ENCODE results near the gene KLHL26.

KLHL26 gene

DNA sequence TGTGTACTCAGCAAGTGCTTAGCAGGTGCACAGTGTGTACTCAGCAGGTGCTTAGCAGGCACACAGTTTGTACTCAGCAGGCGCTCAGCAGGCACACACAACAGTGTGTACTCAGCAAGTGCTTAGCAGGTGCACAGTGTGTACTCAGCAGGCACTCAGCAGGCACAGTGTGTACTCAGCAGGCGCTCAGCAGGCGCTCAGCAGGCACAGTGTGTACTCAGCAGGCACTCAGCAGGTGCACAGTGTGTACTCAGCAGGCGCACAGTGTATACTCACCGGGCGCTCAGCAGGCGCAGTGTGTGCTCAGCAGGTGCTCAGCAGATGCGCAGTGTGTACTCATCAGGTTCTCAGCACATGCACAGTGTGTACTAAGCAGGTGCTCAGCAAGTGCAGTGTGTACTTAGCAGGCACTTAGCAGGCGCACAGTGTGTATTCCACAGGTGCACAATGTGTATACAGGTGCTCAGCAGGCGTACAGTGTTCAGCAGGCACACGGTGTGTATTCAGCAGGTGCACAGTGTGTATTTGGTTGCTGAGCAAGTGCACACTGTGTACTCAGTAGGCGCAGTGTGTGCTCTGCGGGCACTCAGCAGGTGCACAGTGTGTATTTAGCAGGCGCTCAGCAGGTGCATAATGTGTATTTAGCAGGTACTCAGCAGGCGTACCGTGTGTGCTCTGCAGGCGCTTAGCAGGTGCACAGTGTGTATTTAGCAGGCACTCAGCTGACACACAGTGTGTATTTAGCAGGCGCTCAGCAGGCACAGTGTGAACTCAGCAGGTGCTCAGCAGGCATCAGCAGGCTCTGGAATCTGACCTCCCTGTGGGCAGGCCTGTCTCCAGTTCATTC, 61.7 kb downstream of the KLHL26 start:
- DNase-seq: no peak

DNA sequence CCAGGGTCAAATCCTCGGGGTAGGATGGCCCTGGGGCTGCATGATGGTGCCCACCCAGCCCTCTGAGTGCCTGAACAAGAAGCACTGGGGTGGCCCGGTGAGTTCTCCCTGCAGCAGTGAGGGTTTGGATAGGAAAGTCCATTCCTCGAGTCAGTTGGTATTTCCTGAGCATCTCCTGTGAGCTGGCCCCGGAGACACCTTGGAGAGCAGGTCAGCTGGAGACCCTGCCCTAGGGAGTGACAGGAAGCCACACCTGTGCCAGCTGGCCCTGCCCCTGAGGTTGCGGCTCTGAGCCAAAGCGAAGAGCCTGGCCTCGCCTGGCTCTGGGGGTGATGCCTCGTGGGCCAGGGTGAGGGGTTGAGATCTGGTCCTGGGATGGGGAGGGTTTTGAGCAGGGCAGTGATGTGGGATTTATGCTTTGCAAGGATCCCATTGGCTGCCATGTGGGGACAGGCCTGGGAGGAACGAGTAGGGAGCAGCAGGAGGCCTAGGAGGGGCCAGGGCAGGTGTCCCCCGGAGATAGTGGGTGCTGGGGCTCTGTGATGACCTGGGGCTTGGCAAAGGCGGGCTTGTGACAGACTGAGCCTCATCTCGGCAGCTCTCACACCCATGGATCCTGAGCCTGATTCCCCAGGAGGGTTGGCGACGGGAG, 62.7 kb downstream of the KLHL26 start:
- no peak for DNase-seq

DNA sequence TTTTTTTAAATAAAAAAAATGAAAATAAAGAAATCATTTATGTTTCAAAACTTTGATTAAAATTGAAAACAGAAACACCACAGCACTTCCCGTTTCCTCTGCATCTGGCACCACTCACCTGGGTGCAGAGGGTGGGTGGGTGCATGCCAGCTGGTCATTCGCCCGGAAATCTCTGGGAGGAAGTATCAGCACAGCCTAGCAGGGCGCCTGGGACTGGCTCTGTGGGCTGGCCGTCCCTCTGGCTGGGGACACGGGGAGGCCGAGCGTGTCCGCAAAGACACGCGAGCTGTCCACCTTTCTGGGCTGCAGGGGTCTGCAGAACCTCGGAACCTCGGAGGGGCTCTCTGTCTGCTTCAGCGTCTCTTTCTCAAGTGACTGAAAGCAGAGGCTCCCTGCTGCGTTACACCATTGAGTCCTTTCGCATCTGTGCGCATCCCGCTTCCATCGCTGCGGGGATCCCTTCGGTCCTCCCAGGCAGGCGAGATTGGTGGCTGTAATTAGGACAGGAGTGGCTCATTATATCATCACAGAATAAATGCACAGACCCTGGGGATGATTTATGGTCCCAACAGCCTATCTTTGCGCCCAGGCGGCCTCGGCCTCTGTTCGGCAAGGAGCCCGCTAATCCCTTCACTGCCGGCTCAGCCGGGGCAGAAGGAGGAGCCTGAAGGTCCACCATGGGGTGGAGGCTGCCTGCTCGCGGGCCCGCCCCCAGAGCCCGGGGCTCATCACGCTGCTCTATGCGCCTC, 63.8 kb downstream of the KLHL26 start:
- peak; percentile 49 for DNase-seq

DNA sequence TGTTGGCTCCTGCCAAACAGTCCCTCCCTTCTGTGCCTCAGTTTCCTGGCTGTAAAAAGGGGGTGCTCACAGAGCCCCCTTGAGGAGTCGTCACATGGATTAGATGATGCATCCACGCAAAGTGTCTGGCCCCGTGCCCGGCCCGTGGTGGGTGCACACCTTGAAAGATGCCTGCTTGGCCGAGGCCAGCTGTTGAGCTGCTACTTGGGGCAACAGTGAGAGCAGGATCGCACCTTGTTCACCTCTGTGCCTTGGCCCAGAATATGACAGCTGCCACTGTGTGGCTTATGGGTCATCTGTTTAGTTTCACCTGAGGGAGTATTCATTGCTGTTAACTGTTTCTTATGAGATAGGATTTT, 64.4 kb downstream of the KLHL26 start:
- no peak for DNase-seq

DNA sequence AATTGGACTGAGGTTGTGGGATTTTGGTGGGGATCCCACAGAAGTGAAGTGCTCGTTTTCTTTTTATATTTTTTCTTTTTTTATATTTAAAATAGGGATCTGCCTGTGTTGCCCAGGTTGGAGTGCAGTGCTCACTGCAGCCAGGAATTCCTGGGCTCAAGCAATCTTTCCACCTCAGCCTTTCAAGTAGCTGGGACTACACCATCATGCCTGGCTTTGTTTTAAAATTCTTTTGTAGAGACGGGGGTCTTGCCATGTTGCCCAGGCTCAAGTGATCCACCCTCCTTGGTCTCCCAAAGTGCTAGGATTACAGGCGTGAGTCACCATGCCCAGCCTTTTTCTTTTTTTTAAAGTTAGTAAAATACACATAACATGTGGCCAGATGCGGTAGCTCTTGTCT, 67.2 kb downstream of the KLHL26 start:
- no peak for DNase-seq

DNA sequence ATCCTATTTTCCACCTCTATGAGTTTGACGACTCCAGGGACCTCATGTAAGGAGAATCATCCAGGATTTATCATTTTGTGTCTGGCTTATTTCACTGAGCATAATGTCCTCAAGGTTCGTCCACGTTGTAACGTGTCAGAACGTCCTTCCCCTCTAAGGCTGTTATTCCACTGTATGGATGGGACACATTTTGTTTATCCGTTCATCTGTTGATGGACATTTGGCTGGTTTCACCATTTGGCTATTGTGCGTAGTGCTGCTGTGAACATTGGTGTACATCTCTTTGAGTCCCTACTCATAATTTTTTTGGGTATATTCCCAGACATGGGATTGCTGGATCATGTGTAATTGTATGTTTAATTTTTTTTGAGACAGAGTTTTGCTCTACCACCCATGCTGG, 68.1 kb downstream of the KLHL26 start:
- DNase-seq: no peak

DNA sequence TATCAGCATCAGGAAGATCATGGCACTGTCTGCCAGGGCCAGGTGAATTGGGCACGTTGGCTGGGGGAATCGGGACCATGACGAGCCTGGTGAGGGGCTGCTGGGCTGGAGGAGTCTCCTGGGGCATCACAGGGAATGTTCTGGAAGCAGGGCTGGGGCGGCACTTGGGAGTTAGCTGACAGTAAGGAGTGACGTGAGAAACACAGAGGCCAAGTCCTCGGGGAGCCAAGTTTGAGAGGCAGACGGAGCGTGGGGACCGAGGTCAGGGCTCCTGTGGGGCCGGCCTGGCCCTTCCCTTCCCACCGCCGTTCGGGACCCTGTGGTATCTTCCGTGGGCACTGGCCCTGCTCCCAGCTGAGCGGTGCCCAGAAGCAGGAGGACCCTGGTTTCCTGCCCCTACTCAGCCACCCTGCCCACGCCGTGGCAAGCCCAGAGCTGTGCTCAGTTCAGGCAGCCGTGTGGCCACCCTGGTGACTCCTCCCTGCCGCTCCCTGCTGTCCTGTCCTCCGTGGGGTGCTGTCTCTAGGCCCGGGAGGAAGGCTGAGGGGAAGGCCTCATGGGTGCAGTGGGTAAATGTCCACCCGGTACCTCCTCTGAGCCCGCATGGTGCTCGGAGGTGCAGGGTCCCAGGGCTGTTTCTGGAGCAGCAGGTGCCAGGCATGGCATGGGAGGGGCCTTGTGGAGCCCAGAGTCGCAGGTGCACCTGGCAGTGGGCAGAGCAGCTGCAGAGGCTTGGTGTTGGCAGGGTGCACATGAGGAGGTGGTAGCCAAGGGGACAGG, 71.8 kb downstream of the KLHL26 start:
- DNase-seq: no peak

DNA sequence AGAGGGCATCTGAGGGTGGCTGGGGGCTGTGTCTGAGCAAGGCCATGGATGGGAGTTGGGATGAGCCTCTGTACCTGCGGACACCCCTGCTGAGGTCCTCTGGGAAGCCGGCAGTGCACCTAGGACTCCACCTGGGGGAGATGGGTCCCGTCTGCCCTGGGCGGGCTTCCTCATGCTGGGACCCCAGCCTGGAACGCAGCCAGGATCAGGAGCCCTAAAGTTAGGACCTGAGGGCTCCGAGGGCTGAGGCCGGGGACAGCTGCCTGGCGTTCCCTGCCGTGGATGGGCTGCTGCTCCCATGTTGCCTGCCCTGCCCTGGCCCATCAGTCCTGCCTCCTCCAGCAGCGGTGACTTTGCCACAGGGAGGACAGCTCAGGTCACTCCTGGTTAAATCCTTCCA, 72.7 kb downstream of the KLHL26 start:
- no peak for DNase-seq

DNA sequence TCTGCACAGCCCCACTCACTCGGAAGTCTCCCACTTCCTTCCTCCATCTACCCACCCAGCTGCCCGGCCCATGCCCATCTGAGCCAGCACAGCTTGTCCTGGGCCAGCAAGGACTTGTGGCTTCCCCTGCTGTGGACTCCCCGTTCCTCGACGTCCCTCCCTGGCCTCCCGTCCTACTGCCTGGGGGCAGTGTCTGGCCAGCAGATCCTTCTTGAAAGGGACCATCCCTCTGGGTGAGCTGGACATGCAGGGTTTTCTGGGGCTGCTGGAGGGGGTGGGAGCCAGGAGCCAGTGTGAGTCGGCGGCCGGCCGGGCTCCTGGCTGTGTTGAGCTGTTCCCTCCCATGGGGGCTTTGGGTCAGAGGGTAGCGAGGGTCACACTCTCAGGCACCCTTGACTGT, 73.4 kb downstream of the KLHL26 start:
- DNase-seq: no peak

DNA sequence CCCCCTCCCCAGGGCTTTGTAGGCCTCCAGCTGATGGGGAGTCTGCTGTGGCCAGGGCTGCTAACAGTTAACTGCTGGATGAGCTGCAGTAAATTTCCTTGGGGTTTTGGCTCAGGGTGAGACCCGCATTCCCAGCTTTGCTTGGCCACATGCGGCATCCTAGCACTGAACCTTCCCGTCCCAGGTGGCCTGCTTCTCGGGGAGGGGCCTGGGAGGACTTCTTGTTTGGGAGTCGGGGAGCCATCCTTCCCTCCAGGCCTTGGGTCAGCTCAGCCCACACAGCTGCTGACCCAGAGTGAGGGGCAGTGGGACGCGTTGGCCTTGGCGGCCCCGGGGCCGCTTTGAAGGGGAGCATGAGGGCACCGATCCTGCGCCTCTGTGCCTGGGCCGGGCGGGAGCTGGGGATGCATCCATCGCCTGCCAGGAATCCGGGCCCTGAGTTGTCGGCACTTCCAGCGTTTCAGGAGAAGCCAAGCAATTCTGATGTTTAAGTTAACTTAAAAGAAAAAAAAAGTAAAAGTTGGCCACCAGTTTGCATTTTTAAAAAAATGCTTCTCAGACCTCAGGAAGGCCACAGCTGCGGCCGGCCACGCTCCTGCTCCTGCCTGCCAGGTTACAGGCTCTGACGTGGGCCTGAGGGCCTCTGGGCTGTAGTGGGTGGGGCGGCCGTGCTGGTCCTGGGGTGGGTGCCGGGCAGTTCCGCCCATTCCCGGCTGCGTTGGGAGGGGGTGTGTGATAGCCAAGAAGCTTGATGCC, 74.3 kb downstream of the KLHL26 start:
- DNase-seq: no peak

DNA sequence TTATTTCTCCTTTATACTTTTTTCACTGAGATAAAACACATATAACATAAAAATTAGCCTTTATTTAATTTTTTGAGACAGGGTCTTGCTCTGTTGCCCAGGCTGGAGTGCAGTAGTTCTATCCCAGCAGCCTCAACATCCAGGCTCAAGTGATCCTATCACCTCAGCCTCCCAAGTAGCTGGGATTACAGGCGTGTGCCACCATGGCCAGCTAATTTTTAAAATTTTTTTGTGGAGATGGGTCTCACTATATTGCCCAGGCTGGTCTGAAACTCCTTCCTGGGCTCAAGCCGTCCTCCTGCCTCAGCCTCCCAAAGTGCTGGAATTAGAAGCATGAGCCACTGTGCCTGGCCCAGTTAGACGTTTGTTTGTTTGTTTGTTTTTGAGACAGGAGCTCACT, 75.1 kb downstream of the KLHL26 start:
- DNase-seq: no peak

DNA sequence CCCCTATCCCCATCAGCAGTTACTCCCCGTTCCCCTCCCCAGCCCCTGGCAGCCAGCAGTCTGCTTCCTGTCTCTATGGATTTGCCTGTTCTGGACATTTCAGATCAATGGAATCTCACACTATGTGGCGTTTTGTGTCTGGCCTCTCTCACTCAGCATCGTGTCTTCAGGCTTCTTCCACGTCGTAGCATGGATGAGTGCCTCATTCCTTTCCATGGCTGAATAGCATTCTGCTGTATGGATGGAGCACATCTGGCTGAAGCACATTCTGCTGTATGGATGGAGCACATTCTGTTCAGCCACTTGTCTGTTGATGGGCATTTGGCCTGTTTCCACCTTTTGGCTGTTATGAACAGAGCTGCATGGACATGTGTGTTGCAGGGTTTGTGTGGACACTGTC, 76.2 kb downstream of the KLHL26 start:
- DNase-seq: no peak

DNA sequence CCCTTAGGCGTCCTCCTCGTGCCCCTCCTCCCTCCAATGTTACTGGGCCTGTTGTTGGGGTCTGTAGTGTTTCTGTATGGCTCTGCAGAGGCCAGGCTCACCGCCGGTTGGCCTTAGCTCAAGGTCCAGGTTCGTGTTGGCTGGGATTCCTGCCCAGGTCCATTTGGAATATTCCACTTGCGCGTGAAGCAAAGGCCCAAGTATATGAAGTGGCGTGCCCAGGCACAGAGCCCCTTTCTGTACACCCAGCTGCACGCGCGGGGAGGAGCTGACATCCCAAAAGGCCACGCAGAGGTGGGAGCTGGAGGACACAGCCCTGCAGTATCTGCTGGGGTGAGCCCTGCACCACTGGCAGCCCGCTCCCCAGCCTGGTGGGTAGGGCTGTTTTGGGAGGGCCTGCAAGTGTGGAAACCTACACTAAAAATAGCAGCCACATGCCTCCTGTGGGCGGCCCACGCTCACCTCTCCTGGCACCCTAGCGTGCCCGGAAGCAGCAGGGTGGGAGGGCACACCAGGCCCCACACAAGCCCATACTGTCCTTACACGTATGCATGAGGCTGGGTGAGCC, 76.8 kb downstream of the KLHL26 start:
- DNase-seq: no peak

DNA sequence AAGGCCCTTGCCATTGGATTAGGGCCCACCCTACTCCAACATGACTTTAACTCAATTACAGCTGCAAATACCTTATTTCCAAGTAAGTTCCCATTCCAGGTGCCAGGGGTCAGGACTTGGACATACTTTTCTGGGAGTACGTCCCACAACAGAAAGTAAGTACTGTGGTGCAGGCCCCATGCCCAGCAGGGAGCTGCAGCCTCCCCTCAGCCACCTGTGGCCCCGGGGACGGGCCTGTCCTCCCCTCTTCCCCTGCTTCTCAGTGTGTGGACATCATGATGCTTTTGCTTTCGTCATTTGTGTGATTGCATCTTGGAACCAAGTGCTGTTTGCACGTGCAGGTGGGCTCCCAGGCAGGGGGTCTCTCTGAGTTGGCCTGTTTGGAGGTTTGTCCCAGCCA, 78.6 kb downstream of the KLHL26 start:
- DNase-seq: no peak

DNA sequence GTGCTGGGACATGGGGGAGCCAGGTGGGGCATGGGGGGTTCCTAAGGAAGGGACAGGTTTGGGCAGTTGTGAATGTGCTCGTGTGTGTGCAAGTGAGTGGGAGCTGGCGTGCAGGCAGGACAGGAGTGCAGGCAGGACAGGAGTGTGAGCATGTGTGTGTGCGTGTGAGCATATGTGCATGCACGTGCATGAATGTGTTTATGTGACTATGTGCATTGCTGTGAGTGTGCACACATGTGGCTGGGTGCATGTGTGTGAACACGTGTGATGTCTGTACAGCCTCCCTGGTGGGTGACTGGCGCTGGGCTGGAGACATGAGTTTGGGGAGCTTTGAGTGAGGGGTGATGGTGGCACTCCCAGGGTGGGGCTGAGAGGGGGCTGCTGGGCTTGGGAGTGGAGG, 80.0 kb downstream of the KLHL26 start:
- no peak for DNase-seq

DNA sequence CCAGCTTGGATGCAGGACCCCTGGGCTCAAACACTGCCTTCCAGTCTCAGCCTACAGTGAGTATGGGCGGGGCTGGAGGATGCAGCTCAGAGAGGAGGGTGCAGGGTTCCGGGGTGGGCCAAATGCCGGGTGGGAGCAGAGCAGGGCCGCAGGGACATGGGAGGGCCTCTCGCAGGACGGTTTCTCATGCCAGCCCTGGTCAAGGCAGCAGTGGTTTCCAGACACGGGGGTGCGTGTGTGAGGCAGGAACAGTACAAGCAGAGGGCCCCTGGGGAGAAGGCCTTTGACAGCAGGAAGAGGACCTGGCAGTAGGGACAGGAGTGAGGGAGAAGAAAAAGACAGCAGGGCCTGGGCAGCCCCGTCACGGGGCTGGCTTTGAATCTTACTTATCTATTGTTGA, 80.8 kb downstream of the KLHL26 start:
- no peak for DNase-seq

DNA sequence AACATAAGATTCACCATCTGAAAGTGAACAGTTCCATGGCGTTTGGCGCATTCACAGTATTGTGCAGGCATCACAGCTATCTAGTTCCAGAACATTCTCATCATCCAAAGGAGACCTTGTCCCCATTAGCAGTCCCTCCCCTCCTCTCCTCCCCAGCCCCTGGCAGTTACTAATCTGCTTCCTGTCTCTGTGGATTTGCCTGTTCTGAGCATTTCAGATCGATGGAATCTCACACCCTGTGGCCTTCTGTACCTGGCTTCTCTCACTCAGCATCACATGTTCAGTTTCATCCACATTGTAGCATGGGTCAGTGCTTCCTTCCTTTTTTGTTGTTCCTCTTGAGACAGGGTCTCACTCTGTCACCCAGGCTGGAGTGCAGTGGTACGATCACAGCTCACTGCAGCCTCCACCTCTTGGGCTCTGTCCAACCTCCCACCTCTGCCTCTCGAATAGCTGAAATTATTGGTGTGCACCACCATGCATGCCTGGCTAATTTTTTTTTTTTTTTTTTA, 81.2 kb downstream of the KLHL26 start:
- DNase-seq: no peak

DNA sequence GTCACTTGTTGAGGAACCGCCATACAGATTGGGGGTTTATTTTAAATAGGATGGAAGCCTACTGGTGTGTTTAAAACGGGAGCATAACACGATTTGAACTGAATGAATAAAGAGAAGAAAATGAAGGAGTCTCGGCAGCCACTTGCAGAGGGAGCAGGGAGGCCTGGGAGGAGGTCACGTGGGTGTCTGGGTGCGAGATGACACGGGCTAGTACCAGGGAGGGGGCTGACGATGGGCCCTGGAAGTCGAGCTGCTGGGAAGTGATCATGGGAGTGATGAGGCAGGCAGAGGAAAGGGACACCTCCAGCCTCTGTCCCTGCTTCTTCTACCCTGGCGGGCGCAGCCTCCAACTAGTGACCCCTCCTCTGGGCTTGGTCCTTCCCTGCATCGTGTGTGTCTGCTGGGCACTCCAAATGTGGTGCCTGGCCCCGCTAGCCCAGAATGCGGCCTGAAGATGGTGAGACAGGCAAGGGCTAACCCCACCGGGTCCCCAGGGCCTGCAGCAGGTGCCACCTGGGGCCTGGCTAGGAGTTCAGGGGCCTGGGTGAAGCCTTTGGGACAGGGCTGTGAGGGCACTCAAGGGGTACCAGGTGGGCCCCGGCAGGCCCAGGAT, 82.1 kb downstream of the KLHL26 start:
- DNase-seq: no peak

DNA sequence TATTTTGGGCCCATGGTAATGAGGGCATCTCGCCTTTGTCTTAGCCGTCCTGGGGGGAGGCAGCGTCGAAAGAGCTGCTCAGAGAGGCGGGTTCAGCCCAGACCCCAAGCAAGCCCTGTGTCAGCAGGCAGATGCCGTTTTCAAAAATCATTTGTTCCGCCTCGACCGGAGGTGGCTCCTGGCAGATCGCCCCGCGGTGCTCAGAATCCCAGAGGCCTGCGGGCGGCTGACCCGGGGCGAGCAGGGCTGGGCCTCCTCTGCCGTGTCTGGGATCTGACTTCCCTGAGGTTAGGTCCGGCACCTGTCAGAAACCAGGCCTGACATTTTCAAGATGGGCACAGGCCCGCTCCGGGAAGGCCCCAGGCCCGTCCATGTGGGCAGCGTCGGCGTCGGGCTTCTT, 82.7 kb downstream of the KLHL26 start:
- DNase-seq: no peak

Measured in KG1 (cell line).